Measurements from ENCODE around the gene CRELD2. TPM values are rescaled to one million over a fixed set of nuclear protein-coding genes. Genes with fewer than 3 reads are reported as not detected.

Gene CRELD2
- total RNA-seq, 2 experiments from 2014 or later, result 50.0 to 51.2 TPM

- ChIA-PET CTCF (interaction anchor here (0.6 to 3.5 kb wide), 2 partner anchors 32 to 67 kb away, joined by 3 to 11 read pairs; no protein-coding TSS in a partner anchor), POLR2A (interaction anchor here (0.6 to 6.0 kb wide), 8 partner anchors 7 to 137 kb away, joined by 3 to 55 read pairs (median 6); no protein-coding TSS in a partner anchor)
- Mint-ChIP-seq H3K27me3 (no peaks in the 10 kb centered on the region), H3K27ac (peak overlapping the region; percentile 77), H3K9me3 (no peaks in the 10 kb centered on the region), H3K36me3 (ENCODE audit: low read depth) (peaks cover 33% of the 10 kb centered on the region), H3K4me1 (peaks cover 40% of the 10 kb centered on the region), H3K4me3 (peak overlapping the region; percentile 75)
- DNase-seq, result peak; percentile 17
Observed at GRCh38 chr22:49962751-49963646, 44.6 kb downstream of the CRELD2 start.

- ChIA-PET CTCF (interaction anchor here (0.6 to 3.5 kb wide), 2 partner anchors 33 to 67 kb away, joined by 3 to 11 read pairs; no protein-coding TSS in a partner anchor), POLR2A (interaction anchor here (0.6 to 6.0 kb wide), 4 partner anchors 7 to 48 kb away, joined by 4 to 55 read pairs (median 29); no protein-coding TSS in a partner anchor)
- peak; percentile 16 for DNase-seq
- Mint-ChIP-seq H3K4me3 (peak overlapping the region; percentile 75), H3K27me3 (no peaks in the 10 kb centered on the region), H3K36me3 (ENCODE audit: low read depth) (peaks cover 33% of the 10 kb centered on the region), H3K9me3 (no peaks in the 10 kb centered on the region), H3K4me1 (peaks cover 38% of the 10 kb centered on the region), H3K27ac (peak overlapping the region; percentile 66)
Observed at GRCh38 chr22:49963647-49964026, 45.2 kb downstream of the CRELD2 start.

- DNase-seq, result peak; percentile 29
- Mint-ChIP-seq H3K36me3 (ENCODE audit: low read depth) (peaks cover 33% of the 10 kb centered on the region), H3K27me3 (no peaks in the 10 kb centered on the region), H3K4me3 (peak overlapping the region; percentile 75), H3K27ac (peak overlapping the region; percentile 66), H3K4me1 (peaks cover 32% of the 10 kb centered on the region), H3K9me3 (no peaks in the 10 kb centered on the region)
- POLR2A ChIA-PET, result interaction anchor here (6.0 kb wide), 1 partner anchor 28 kb away, joined by 55 read pairs; no protein-coding TSS in a partner anchor
- CTCF ChIA-PET, result interaction anchor here (3.5 kb wide), 1 partner anchor 34 kb away, joined by 11 read pairs; no protein-coding TSS in a partner anchor
Observed at GRCh38 chr22:49964136-49965090, 46.0 kb downstream of the CRELD2 start.

- DNase-seq, result peak; percentile 17
- CTCF ChIA-PET, result no interaction called here
Observed at GRCh38 chr22:49965091-49966040, 46.9 kb downstream of the CRELD2 start.

GRCh38 chr22:49966041-49966773, 47.8 kb downstream of the CRELD2 start:
- ChIA-PET POLR2A (interaction anchor here (1.0 to 2.9 kb wide), 2 partner anchors 30 to 224 kb away, joined by 5 to 14 read pairs; no protein-coding TSS in a partner anchor), CTCF (no interaction called here)
- peak; percentile 17 for DNase-seq
- H3K27ac Mint-ChIP-seq, result no peak overlapping the region
- H3K9me3 Mint-ChIP-seq, result no peaks in the 10 kb centered on the region
- no peaks in the 10 kb centered on the region for H3K27me3 Mint-ChIP-seq
- H3K4me1 Mint-ChIP-seq, result peaks cover 41% of the 10 kb centered on the region
- peaks cover 33% of the 10 kb centered on the region for H3K36me3 Mint-ChIP-seq (ENCODE audit: low read depth)
- no peak overlapping the region for H3K4me3 Mint-ChIP-seq

More at GRCh38 chr22:49965091-49966040, 46.9 kb downstream of the CRELD2 start:
- Mint-ChIP-seq H3K9me3 (no peaks in the 10 kb centered on the region), H3K27me3 (no peaks in the 10 kb centered on the region), H3K4me1 (peaks cover 33% of the 10 kb centered on the region), H3K36me3 (ENCODE audit: low read depth) (peaks cover 33% of the 10 kb centered on the region), H3K27ac (no peak overlapping the region), H3K4me3 (no peak overlapping the region)
- POLR2A ChIA-PET, result interaction anchor here (2.9 kb wide), 1 partner anchor 29 kb away, joined by 14 read pairs; no protein-coding TSS in a partner anchor

GRCh38 chr22:49966774-49967705, 48.6 kb downstream of the CRELD2 start:
- Mint-ChIP-seq H3K27me3 (no peaks in the 10 kb centered on the region), H3K36me3 (ENCODE audit: low read depth) (peaks cover 27% of the 10 kb centered on the region), H3K4me1 (peaks cover 42% of the 10 kb centered on the region), H3K4me3 (no peak overlapping the region), H3K27ac (no peak overlapping the region), H3K9me3 (no peaks in the 10 kb centered on the region)
- ChIA-PET CTCF (interaction anchor here (1.3 kb wide), 1 partner anchor 37 kb away, joined by 5 read pairs; no protein-coding TSS in a partner anchor), POLR2A (interaction anchor here (1.0 to 2.9 kb wide), 2 partner anchors 31 to 223 kb away, joined by 5 to 14 read pairs; no protein-coding TSS in a partner anchor)
- no peak for DNase-seq

- ChIA-PET CTCF (interaction anchor here (1.3 kb wide), 1 partner anchor 37 kb away, joined by 5 read pairs; no protein-coding TSS in a partner anchor), POLR2A (interaction anchor here (2.9 kb wide), 1 partner anchor 31 kb away, joined by 14 read pairs; no protein-coding TSS in a partner anchor)
- Mint-ChIP-seq H3K27me3 (no peaks in the 10 kb centered on the region), H3K36me3 (ENCODE audit: low read depth) (peaks cover 23% of the 10 kb centered on the region), H3K27ac (no peak overlapping the region), H3K4me1 (peaks cover 39% of the 10 kb centered on the region), H3K4me3 (no peak overlapping the region), H3K9me3 (no peaks in the 10 kb centered on the region)
- DNase-seq, result no peak
Observed at GRCh38 chr22:49967706-49968208, 49.3 kb downstream of the CRELD2 start.

- H3K36me3 Mint-ChIP-seq (ENCODE audit: low read depth), result peaks cover 17% of the 10 kb centered on the region
- no peak overlapping the region for H3K27ac Mint-ChIP-seq
- H3K4me3 Mint-ChIP-seq, result no peak overlapping the region
Observed at GRCh38 chr22:49968313-49968830, 49.9 kb downstream of the CRELD2 start.

GRCh38 chr22:49968831-49969661, 50.6 kb downstream of the CRELD2 start:
- Mint-ChIP-seq H3K36me3 (ENCODE audit: low read depth) (peaks cover 10% of the 10 kb centered on the region), H3K27me3 (no peaks in the 10 kb centered on the region), H3K27ac (no peak overlapping the region), H3K9me3 (no peaks in the 10 kb centered on the region), H3K4me3 (no peak overlapping the region), H3K4me1 (peaks cover 26% of the 10 kb centered on the region)
- ChIA-PET CTCF (interaction anchor here (0.8 kb wide), 1 partner anchor 61 kb away, joined by 3 read pairs; no protein-coding TSS in a partner anchor), POLR2A (interaction anchor here (1.0 to 4.1 kb wide), 2 partner anchors 7 to 33 kb away, joined by 5 to 51 read pairs; partner anchors contain the start of gene PIM3)
- DNase-seq, result peak; percentile 17

More at GRCh38 chr22:49968313-49968830, 49.9 kb downstream of the CRELD2 start:
- peaks cover 33% of the 10 kb centered on the region for H3K4me1 Mint-ChIP-seq
- CTCF ChIA-PET, result no interaction called here
- H3K9me3 Mint-ChIP-seq, result no peaks in the 10 kb centered on the region
- no peak for DNase-seq
- no peaks in the 10 kb centered on the region for H3K27me3 Mint-ChIP-seq
- POLR2A ChIA-PET, result interaction anchor here (1.0 to 4.1 kb wide), 2 partner anchors 7 to 32 kb away, joined by 5 to 51 read pairs; partner anchors contain the start of gene PIM3
